ENCODE measurements around the gene GPR21.

Gene GPR21

DNA sequence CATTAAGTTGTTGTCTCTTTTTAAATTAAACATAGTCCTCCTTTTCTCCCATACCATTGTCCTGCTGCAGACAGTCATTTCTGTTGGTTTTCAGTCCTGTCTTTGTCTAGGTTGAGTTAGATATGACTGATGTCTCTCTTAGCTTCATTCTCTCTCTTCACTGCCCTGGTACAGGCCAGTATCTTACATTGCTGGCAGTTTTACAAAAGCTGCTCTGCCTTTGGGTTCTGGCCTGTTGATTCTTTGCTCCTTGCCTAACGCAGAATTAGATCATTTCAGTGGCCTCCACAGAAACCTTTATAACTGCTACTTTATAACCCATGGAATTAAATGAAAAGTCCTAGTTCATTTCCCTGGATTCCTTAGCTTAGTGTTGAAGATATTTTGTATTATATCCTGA, 33.7 kb downstream of the GPR21 start:
- no peak for DNase-seq

DNA sequence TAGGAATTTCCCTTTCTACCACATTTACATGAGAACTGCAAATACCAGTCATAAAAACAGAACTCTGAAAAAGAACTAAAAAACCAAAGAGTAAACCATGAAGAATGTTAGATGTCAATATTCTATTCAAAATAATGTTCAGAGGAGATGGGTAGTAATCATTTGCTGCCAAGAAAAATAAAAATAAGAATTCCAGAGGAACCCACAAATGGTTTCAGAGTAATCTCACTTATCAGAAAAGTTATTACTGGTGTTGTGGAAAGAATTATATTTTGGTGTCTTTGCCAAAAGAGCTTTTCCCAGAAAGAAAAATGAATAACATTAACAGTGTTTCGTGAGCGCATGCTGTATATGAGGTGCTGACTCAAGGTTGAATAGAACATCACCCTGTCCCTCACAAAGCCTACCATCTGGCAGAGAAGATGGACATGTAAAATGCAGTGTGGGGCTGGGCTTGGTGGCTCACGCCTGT, 35.6 kb downstream of the GPR21 start:
- DNase-seq, result peak; percentile 7

DNA sequence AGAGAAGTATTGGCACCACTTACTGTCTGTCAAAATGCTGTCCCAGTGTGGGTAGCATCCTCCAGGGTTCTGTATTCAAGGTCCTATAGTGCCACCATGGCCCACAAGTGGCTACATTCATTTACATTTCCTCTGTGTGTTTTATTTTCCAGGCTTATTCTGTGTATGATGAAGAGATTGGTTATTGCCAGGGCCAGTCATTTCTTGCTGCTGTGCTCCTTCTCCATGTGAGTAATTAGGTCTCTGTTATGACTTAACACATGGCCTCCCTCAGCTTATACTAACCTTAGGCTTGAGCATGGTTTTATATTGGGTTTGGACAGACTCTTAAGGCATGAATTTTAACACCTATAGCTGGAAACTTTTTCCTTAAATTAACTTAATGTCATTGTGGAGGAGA, 36.7 kb downstream of the GPR21 start:
- DNase-seq, result no peak

DNA sequence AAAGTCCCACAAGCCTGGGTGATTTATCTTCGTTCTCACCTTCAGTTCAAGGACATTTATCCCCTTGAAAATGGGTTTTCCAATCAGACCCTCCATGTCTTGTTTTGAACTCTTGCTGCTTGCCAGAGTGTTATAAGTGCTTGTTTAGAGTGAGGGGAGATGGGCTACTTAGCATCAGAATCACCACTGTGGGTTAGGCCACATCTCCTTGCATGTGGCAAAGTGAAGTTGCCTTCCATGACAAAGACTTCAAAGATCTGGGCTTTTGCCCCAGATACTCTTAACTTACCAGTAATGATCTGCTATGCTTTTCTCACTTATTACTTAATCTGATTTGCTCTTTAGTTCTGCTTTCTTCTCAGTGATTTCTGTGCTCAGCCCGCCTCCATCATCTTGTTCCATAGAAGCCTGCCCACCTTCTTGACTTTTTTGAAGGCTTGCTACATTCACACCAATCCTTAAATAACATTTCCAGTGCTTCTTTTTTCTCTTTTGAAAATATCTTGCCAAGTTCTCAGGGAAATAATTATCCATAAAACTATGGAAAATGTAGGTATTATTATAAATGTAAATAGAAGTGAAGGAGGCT, 39.0 kb downstream of the GPR21 start:
- DNase-seq, result no peak

DNA sequence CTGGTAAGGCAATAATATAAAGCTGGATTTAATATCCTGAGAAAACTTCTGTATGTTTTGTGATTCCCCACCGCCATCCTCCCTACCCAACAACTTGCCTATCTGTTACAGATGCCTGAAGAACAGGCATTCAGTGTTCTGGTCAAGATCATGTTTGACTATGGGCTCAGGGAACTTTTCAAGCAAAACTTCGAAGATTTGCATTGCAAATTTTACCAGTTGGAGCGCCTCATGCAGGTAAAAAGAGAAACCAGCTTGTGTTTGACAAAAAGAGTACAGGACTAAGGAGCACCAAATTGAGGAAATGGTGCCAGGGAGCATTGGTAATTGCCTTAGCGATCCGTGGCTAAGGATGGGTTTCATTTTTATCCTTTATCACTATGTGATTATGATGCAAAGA, 40.0 kb downstream of the GPR21 start:
- DNase-seq, result no peak

DNA sequence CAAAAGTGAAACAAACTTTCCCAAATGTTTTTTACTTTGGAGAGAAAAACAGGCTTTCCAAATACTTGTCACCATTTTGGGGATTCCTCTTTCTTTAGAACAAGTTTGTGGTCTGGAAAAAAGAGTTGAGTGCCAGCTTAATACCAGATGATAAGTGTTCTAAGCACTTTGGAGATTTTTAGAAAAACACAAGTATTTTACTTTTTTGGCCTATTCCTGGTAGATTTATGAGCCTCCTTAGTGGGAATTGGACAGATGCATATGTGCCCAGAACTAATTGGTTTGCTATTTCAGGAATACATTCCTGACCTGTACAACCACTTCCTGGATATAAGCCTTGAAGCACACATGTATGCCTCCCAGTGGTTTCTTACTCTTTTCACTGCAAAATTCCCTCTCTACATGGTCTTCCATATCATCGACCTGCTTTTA, 40.5 kb downstream of the GPR21 start:
- DNase-seq, result peak; percentile 16

DNA sequence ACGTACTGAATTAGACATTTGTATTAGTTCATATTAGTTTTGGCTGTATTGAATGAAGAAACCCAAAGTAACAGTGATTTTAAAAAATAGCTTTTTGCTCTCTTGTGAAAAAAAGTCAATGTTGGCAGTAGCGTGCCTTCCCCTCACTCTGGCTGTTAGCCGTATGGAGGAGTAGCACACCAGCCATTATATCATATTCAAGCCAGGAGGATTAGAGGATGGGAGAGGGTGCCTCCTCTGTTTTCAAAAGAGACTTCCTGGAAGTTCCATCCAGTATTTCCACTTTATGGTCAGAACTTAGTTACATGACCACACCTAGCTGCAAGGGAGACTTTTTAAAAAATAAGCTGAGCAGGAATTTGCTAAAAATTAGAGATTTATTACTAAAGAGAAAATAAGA, 41.2 kb downstream of the GPR21 start:
- peak; percentile 65 for DNase-seq

DNA sequence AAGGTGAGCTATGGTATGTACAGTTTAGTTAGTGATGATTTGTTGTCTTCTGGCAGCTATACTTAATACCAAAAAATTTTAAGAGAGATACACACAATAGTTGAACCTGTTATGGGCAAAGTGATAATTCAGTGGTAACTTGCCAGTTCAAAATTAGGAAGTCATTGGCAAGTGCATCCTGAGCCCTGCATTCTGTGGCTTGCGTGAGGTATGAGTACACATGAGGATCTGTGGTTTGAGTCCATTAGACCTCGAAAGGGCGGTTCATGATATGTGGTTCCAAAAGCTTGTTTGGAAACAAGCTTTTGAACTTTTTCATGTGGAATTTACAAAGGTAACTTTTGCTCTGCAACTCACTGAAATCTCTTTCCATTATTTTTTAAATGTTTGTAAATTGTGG, 47.0 kb downstream of the GPR21 start:
- no peak for DNase-seq

DNA sequence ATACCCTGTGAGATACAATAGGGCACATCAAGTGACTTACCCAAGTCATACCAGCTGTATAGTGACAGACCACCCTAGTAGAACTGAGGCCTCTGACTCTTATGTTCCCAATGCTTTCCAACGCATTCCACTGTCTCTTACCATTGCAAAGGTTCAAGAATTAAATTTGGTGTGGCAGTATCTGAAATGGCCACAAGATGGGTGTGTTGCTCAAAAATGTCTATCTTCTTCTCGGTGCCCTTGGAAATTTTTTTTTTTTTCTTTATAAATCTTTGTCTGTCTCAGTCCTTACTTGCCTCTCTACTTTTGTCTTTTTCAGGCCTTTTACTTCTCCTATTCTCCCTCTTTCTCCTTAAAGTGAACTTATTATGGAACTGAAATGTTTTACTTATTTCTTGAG, 48.4 kb downstream of the GPR21 start:
- peak; percentile 48 for DNase-seq

DNA sequence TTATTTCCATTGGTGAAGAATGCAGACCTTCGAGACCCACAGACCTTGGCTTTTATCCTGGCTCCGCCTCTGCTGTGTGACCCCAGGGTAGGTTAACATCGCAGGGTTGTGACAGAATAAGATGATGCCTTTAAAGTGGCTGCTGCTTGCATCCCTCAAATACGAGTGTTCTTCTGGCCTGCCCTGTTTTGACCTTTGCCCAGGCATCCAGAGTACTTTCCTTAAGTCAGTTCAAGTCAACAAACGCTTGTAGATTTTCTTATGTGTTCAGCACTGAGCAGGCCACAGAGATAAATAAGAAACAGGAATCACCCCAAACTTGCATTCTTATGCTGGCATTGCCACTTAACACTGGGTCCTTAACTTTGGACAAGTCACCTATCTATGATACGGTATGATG, 50.2 kb downstream of the GPR21 start:
- DNase-seq, result no peak

DNA sequence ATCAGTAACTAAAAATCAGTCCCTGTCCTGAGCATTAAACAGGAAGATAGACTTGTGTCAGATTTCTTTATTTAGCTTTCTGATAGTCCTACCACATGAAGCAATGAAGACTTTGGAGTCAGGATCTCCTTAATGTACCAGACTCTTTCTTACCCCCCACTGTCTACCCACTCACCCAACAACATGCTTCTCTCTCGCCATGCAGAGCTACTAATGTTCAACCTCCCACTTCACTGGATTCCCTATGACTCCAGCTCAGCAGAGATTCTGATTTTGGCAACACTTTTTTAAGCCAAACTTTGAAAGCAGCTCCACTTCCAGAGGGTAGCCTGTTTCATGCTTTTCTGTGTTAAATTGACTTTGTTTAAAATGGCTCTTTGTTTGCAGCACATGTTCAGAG, 50.8 kb downstream of the GPR21 start:
- no peak for DNase-seq

All from NCI-H82 (cell line).